Coronary artery (tissue), 2 donors: ENCODE data around the gene EHD1.
A peak's percentile ranks its signal among the peaks of the same experiment; 100 is the strongest.

Source experiments
- DNase-seq: peaks from one replicate; pipeline ENCODE4 v3.0.0-alpha.2; 2017; ENCODE audit warnings: low spot score
- H3K27ac ChIP-seq, 2 donors: fragments of 200-600 bp; sonication (generic); one replicate each; pipeline ENCODE4 v1.5.1; 2016 to 2019
- H3K4me3 ChIP-seq: fragments of 200-600 bp; sonication (generic); 2 replicates; pipeline ENCODE4 v1.5.1; 2016; ENCODE audit warnings: mild to moderate bottlenecking, moderate library complexity
- TF ChIP-seq, protein P1 (sequence below): fragments of 200-600 bp; sonication (generic); IDR thresholded peaks from one replicate; pipeline ENCODE4 v1.5.1; 2019; ENCODE audit warnings: antibody characterized with exemption

Gene EHD1

GRCh38 chr11:64921384-64921783 is 43.0 kb upstream of the EHD1 start:
- DNase-seq: no peak
- H3K4me3 ChIP-seq: no peak overlapping the region
- no peak overlapping the region for H3K27ac ChIP-seq
- TF ChIP-seq, protein P1, sequence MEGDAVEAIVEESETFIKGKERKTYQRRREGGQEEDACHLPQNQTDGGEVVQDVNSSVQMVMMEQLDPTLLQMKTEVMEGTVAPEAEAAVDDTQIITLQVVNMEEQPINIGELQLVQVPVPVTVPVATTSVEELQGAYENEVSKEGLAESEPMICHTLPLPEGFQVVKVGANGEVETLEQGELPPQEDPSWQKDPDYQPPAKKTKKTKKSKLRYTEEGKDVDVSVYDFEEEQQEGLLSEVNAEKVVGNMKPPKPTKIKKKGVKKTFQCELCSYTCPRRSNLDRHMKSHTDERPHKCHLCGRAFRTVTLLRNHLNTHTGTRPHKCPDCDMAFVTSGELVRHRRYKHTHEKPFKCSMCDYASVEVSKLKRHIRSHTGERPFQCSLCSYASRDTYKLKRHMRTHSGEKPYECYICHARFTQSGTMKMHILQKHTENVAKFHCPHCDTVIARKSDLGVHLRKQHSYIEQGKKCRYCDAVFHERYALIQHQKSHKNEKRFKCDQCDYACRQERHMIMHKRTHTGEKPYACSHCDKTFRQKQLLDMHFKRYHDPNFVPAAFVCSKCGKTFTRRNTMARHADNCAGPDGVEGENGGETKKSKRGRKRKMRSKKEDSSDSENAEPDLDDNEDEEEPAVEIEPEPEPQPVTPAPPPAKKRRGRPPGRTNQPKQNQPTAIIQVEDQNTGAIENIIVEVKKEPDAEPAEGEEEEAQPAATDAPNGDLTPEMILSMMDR: no peak

DNA sequence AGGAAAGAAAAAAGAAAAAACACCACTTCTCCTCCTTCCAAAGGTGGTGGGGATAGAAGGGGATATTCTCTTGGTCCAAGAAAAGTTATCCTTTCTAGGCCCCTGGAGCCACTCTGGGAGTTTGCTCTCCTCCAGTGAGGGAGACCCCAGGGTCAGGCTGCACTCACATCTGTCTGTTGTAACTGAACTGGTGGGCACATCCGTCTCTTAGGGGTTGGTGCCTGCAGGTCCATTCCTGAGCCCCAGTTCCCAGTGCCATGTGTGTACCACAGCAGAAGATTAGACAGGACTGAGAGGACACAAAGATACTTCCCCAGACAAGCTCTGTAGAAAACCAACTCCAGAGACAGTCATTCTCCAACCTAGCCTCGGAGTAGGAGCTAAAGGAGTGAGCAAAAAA is 41.7 kb upstream of the EHD1 start:
- DNase-seq: no peak
- H3K4me3 ChIP-seq: no peak overlapping the region
- TF ChIP-seq, protein P1: no peak
- H3K27ac ChIP-seq: no peak overlapping the region

DNA sequence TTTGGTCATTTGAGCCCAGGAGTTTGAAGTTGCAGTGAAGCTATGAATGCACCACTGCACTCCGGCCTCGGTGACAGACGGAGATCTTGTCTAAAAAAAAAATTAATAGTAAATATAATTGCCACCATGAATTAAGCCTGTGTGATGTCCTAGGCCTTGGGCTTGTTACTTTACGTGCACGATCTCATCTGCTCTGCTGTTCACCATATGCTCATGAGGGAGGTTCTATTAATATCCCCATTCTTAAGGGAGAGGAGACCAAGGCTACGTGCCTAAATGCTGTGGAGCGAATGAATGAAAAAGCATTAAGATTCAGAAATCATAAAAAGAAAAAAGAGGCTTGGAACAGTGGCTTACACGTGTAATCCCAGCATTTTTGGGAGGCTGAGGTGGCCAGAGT is 41.2 kb upstream of the EHD1 start:
- Histone ChIP-seq H3K4me3 (no peak overlapping the region), H3K27ac (no peak overlapping the region)
- no peak for DNase-seq
- TF ChIP-seq, protein P1: no peak

DNA sequence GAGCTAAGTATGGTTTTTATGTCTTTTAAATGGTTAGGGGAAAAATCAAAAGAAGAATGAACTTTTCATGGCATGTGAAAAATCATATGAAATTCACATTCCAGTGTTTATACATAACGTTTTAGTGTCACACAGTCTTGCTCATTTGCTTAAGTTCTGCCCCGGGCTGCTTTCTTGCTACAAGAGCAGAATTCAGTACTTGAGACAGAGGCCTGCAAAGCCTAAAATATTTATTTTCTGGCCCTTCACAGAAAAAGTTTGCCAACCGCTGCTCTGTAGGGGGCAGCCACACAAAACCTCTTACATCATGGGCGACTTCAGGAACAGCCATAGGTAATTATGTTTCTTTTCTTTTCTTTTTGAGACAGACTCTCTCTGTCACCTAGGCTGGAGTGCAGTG is 39.6 kb upstream of the EHD1 start:
- TF ChIP-seq, protein P1: no peak
- H3K27ac ChIP-seq: peak overlapping the region; percentile 66 to 78
- H3K4me3 ChIP-seq: peak overlapping the region; percentile 89
- no peak for DNase-seq

GRCh38 chr11:64917663-64917995 is 39.2 kb upstream of the EHD1 start:
- DNase-seq: no peak
- Histone ChIP-seq H3K4me3 (peak overlapping the region; percentile 89), H3K27ac (peak overlapping the region; percentile 66 to 78)
- TF ChIP-seq, protein P1: no peak

DNA sequence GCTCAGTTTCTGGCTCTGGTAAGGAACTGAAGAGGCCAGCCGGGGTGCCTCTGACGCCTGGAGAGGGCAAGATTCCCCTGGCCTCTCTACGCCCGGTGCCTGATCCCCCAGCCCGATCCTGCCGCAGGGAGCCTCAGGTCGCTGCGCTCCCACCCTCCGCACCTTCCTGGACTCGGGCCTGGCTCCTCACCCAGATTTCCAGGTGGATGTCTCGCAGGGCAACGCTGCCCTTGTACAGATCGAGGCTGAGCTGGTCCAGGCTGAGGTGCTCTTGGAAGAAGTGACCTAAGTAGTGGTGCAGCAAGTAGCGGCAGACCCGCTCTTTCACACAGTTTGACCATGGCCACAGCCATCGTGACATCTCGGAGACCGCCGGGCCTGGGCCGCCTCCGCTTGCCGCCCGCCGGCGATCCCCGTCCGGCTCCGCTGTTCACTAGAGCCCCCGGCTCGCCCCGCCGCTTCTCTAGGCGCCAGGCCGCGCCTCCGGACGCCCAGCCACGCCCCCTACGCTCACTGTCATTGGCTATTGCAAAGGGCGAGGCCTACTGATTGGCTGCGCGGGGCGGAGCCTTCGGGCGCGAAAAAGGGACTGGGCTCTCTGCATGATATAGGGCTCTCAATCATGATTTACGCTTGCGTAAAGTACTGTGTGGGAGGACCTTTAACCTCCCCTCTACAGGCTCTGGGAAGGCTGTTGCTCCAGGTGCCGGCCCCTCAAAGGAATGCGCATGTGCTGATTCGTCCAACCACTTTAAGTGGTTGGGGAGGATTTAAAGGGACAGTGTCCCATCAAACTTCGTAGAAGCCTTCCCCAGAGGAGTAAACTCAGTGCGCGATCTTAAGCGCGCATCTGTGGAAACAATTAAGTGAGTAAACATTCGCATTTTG is 38.6 kb upstream of the EHD1 start, which contains the start of gene ATG2A:
Gene ATG2A (minus strand): TSS at position 435 of the 888 bp plus-strand sequence. CDS start 74 bp downstream, at position 361.
- DNase-seq: peak; percentile 99
- TF ChIP-seq, protein P1: no peak
- Histone ChIP-seq H3K27ac (peak within 1 kb of the TSS; percentile 74 to 80), H3K4me3 (peak within 1 kb of the TSS; percentile 89)
